Duodenal mucosa (tissue), 2 donors: ENCODE results near the gene TEKT3.
A peak's percentile ranks its signal among the peaks of the same experiment; 100 is the strongest.

Experiments used
- H3K27ac ChIP-seq: one replicate; pipeline ENCODE4 v1.7.0; 2013; ENCODE audit warnings: low read depth, low read length
- H3K27me3 ChIP-seq, 2 donors: one replicate each; pipeline ENCODE4 v1.7.0; 2013; ENCODE audit warnings: low read length in 2 of 2, control low read depth in 1 of 2; ENCODE audit not compliant: insufficient read depth in 2 of 2, control insufficient read depth in 1 of 2
- H3K36me3 ChIP-seq, 2 donors: one replicate each; pipeline ENCODE4 v1.7.0; 2013; ENCODE audit warnings: low read length in 2 of 2, control low read depth in 1 of 2; ENCODE audit not compliant: insufficient read depth in 2 of 2, control insufficient read depth in 1 of 2
- H3K4me1 ChIP-seq, 2 donors: one replicate each; pipeline ENCODE4 v1.7.0; 2013; ENCODE audit warnings: low read length in 2 of 2, control low read depth in 1 of 2; ENCODE audit not compliant: insufficient read depth in 2 of 2, control insufficient read depth in 1 of 2
- H3K4me3 ChIP-seq, 2 donors: one replicate each; pipeline ENCODE4 v1.7.0; 2013; ENCODE audit warnings: low read length in 2 of 2, low read depth in 1 of 2
- H3K9ac ChIP-seq, 2 donors: one replicate each; pipeline ENCODE4 v1.7.0; 2013; ENCODE audit warnings: low read length in 2 of 2, low read depth in 1 of 2
- H3K9me3 ChIP-seq, 2 donors: one replicate each; pipeline ENCODE4 v1.7.0; 2013; ENCODE audit warnings: low read length in 2 of 2, control low read depth in 1 of 2; ENCODE audit not compliant: control insufficient read depth in 1 of 2

The TEKT3 gene

GRCh38 chr17:15351925-15352324 lies 10.5 kb upstream of the TEKT3 start:
- no peaks in the 10 kb centered on the region for H3K27me3 ChIP-seq
- no peaks in the 10 kb centered on the region for H3K36me3 ChIP-seq
- H3K4me3 ChIP-seq: no peak overlapping the region
- H3K4me1 ChIP-seq: peaks cover 35 to 53% of the 10 kb centered on the region in 2 donors
- H3K9ac ChIP-seq: no peak overlapping the region
- peak overlapping the region; percentile 7 for H3K27ac ChIP-seq
- H3K9me3 ChIP-seq: no peaks in the 10 kb centered on the region

GRCh38 chr17:15351478-15351840 lies 10.1 kb upstream of the TEKT3 start:
- Histone ChIP-seq H3K9ac (no peak overlapping the region), H3K27ac (no peak overlapping the region), H3K4me1 (peaks cover 35 to 53% of the 10 kb centered on the region in 2 donors)

GRCh38 chr17:15350777-15351477 lies 9.5 kb upstream of the TEKT3 start:
- Histone ChIP-seq H3K9me3 (no peaks in the 10 kb centered on the region), H3K27ac (no peak overlapping the region), H3K9ac (no peak overlapping the region), H3K4me3 (no peak overlapping the region), H3K27me3 (no peaks in the 10 kb centered on the region), H3K4me1 (peaks cover 35 to 53% of the 10 kb centered on the region in 2 donors), H3K36me3 (no peaks in the 10 kb centered on the region)

More at GRCh38 chr17:15351478-15351840, 10.1 kb upstream of the TEKT3 start:
- no peaks in the 10 kb centered on the region for H3K9me3 ChIP-seq
- H3K36me3 ChIP-seq: no peaks in the 10 kb centered on the region
- no peaks in the 10 kb centered on the region for H3K27me3 ChIP-seq
- no peak overlapping the region for H3K4me3 ChIP-seq

GRCh38 chr17:15349119-15349518 lies 7.7 kb upstream of the TEKT3 start:
- H3K9ac ChIP-seq: no peak overlapping the region
- peaks cover 31 to 46% of the 10 kb centered on the region in 2 donors for H3K4me1 ChIP-seq
- H3K27ac ChIP-seq: no peak overlapping the region
- no peaks in the 10 kb centered on the region for H3K27me3 ChIP-seq
- H3K9me3 ChIP-seq: no peaks in the 10 kb centered on the region
- no peak overlapping the region for H3K4me3 ChIP-seq
- H3K36me3 ChIP-seq: no peaks in the 10 kb centered on the region

- Histone ChIP-seq H3K4me3 (no peak overlapping the region), H3K9ac (no peak overlapping the region), H3K36me3 (no peaks in the 10 kb centered on the region), H3K9me3 (no peaks in the 10 kb centered on the region), H3K27me3 (peaks cover 0 to 3% of the 10 kb centered on the region in 2 donors), H3K4me1 (peaks cover 25 to 38% of the 10 kb centered on the region in 2 donors), H3K27ac (no peak overlapping the region)
These were observed 6.6 kb upstream of the TEKT3 start for GRCh38 chr17:15348021-15348420.

- Histone ChIP-seq H3K4me1 (peaks cover 17 to 19% of the 10 kb centered on the region in 2 donors), H3K9me3 (no peaks in the 10 kb centered on the region), H3K27ac (no peak overlapping the region), H3K36me3 (no peaks in the 10 kb centered on the region), H3K4me3 (no peak overlapping the region), H3K9ac (no peak overlapping the region), H3K27me3 (peaks cover 3 to 16% of the 10 kb centered on the region in 2 donors)
These were observed 4.7 kb upstream of the TEKT3 start for GRCh38 chr17:15346066-15346595.

- Histone ChIP-seq H3K27ac (no peak overlapping the region), H3K4me1 (peaks cover 8 to 18% of the 10 kb centered on the region in 2 donors)
These were observed 2.4 kb upstream of the TEKT3 start for GRCh38 chr17:15343749-15344148.

GRCh38 chr17:15342460-15342859 lies 1.1 kb upstream of the TEKT3 start:
- no peaks in the 10 kb centered on the region for H3K9me3 ChIP-seq
- H3K27me3 ChIP-seq: peaks cover 3 to 19% of the 10 kb centered on the region in 2 donors
- H3K36me3 ChIP-seq: no peaks in the 10 kb centered on the region
- H3K27ac ChIP-seq: no peak overlapping the region
- no peak overlapping the region for H3K4me3 ChIP-seq
- no peak overlapping the region for H3K9ac ChIP-seq
- peaks cover 0 to 9% of the 10 kb centered on the region in 2 donors for H3K4me1 ChIP-seq

More at GRCh38 chr17:15343749-15344148, 2.4 kb upstream of the TEKT3 start:
- no peaks in the 10 kb centered on the region for H3K9me3 ChIP-seq
- H3K27me3 ChIP-seq: peaks cover 3 to 19% of the 10 kb centered on the region in 2 donors
- H3K36me3 ChIP-seq: no peaks in the 10 kb centered on the region
- no peak overlapping the region for H3K4me3 ChIP-seq
- no peak overlapping the region for H3K9ac ChIP-seq

- Histone ChIP-seq H3K27me3 (peaks cover 3 to 19% of the 10 kb centered on the region in 2 donors), H3K4me1 (peaks cover 0 to 9% of the 10 kb centered on the region in 2 donors), H3K9me3 (no peaks in the 10 kb centered on the region), H3K27ac (no peak overlapping the region), H3K4me3 (peak overlapping the region; percentile 57 to 60), H3K9ac (no peak overlapping the region), H3K36me3 (no peaks in the 10 kb centered on the region)
These were observed 569 bp upstream of the TEKT3 start for GRCh38 chr17:15341966-15342365.

GRCh38 chr17:15340966-15341365 lies 431 bp downstream of the TEKT3 start:
- peaks cover 3 to 19% of the 10 kb centered on the region in 2 donors for H3K27me3 ChIP-seq

More at GRCh38 chr17:15340966-15341365, 431 bp downstream of the TEKT3 start:
- Histone ChIP-seq H3K27ac (no peak overlapping the region), H3K9ac (peak overlapping the region in 1 of 2 donors; percentile 16), H3K4me1 (peaks cover 0 to 9% of the 10 kb centered on the region in 2 donors), H3K9me3 (no peaks in the 10 kb centered on the region), H3K4me3 (peak overlapping the region; percentile 57 to 60), H3K36me3 (no peaks in the 10 kb centered on the region)
